ENCODE measurements around the gene SSMEM1. TPM values are rescaled to one million over a fixed set of nuclear protein-coding genes. Genes with fewer than 3 reads are reported as not detected.

The SSMEM1 gene
- total and polyA plus RNA-seq, 4 donors, result not detected

- no peak for TF ChIP-seq CTCF (IDR thresholded peaks at IDR 0.05; ENCODE audit: low read depth, low read length, missing input control)
Observed at GRCh38 chr7:130213828-130214227, 6.2 kb downstream of the SSMEM1 start (continued).

- TF ChIP-seq FOXA1 (IDR thresholded peaks at IDR 0.05) (no peak), TAF1 (conservative IDR thresholded peaks at IDR 0.05) (no peak), ZBTB33 (IDR thresholded peaks at IDR 0.05) (no peak), REST (IDR thresholded peaks at IDR 0.05) (no peak)
- DNase-seq (ENCODE audit: low spot score), result no peak
- H3K27me3 ChIP-seq (ENCODE audit: control insufficient read depth in 4 of 4, insufficient read depth in 4 of 4, low read length in 3 of 4), result no peaks in the 10 kb centered on the region
- no peaks in the 10 kb centered on the region for H3K9me3 ChIP-seq (ENCODE audit: control insufficient read depth in 4 of 4, low read length in 3 of 4)
- H3K9ac ChIP-seq (ENCODE audit: low read depth in 1 of 2, low read length in 2 of 2), result no peak overlapping the region
- H3K27ac ChIP-seq (ENCODE audit: low read depth in 1 of 2, low read length in 2 of 2), result no peak overlapping the region
- no peaks in the 10 kb centered on the region for H3K4me1 ChIP-seq (ENCODE audit: control insufficient read depth in 4 of 4, insufficient read depth in 4 of 4, low read length in 3 of 4)
- H3K36me3 ChIP-seq (ENCODE audit: control insufficient read depth in 4 of 4, insufficient read depth in 3 of 4, low read depth in 1 of 4, low read length in 3 of 4), result no peaks in the 10 kb centered on the region
- H3K4me3 ChIP-seq (ENCODE audit: low read depth in 1 of 3, low read length in 3 of 3), result no peak overlapping the region
- 91% methylated on average over 9 of the region's 9 CpGs for WGBS
Observed at GRCh38 chr7:130216025-130216424, 8.4 kb downstream of the SSMEM1 start.

- DNase-seq (ENCODE audit: low spot score), result no peak
- Histone ChIP-seq H3K4me3 (ENCODE audit: low read depth in 1 of 3, low read length in 3 of 3) (no peak overlapping the region), H3K9ac (ENCODE audit: low read depth in 1 of 2, low read length in 2 of 2) (no peak overlapping the region), H3K4me1 (ENCODE audit: control insufficient read depth in 4 of 4, insufficient read depth in 4 of 4, low read length in 3 of 4) (no peaks in the 10 kb centered on the region), H3K27ac (ENCODE audit: low read depth in 1 of 2, low read length in 2 of 2) (no peak overlapping the region), H3K36me3 (ENCODE audit: control insufficient read depth in 4 of 4, insufficient read depth in 3 of 4, low read depth in 1 of 4, low read length in 3 of 4) (no peaks in the 10 kb centered on the region), H3K27me3 (ENCODE audit: control insufficient read depth in 4 of 4, insufficient read depth in 4 of 4, low read length in 3 of 4) (no peaks in the 10 kb centered on the region), H3K9me3 (ENCODE audit: control insufficient read depth in 4 of 4, low read length in 3 of 4) (no peaks in the 10 kb centered on the region)
- WGBS, result 76% methylated on average over 1 of the region's 1 CpG
- TF ChIP-seq FOXA2 (IDR thresholded peaks at IDR 0.05) (no peak), HNF4A (conservative IDR thresholded peaks at IDR 0.05) (no peak), HNF4G (IDR thresholded peaks at IDR 0.05) (no peak), GABPA (IDR thresholded peaks at IDR 0.05 in 1 of 2, conservative IDR thresholded peaks at IDR 0.05 in 1 of 2) (no peak), JUND (IDR thresholded peaks at IDR 0.05) (no peak), TAF1 (conservative IDR thresholded peaks at IDR 0.05) (no peak), CTCF (IDR thresholded peaks at IDR 0.05; ENCODE audit: low read depth, low read length, missing input control) (no peak), YY1 (IDR thresholded peaks at IDR 0.05) (no peak), EGR1 (IDR thresholded peaks at IDR 0.05; ENCODE audit: low read depth in 2 of 2) (no peak), SP1 (IDR thresholded peaks at IDR 0.05) (no peak), NR2F2 (IDR thresholded peaks at IDR 0.05) (no peak), RAD21 (IDR thresholded peaks at IDR 0.05) (no peak), RXRA (IDR thresholded peaks at IDR 0.05) (no peak), ATF3 (IDR thresholded peaks at IDR 0.05) (no peak), MAX (IDR thresholded peaks at IDR 0.05) (no peak), FOXA1 (IDR thresholded peaks at IDR 0.05) (no peak)
Observed at GRCh38 chr7:130216750-130217149, 9.1 kb downstream of the SSMEM1 start.
